ENCODE measurements around the gene PTRHD1.

- TF ChIP-seq, protein P1, sequence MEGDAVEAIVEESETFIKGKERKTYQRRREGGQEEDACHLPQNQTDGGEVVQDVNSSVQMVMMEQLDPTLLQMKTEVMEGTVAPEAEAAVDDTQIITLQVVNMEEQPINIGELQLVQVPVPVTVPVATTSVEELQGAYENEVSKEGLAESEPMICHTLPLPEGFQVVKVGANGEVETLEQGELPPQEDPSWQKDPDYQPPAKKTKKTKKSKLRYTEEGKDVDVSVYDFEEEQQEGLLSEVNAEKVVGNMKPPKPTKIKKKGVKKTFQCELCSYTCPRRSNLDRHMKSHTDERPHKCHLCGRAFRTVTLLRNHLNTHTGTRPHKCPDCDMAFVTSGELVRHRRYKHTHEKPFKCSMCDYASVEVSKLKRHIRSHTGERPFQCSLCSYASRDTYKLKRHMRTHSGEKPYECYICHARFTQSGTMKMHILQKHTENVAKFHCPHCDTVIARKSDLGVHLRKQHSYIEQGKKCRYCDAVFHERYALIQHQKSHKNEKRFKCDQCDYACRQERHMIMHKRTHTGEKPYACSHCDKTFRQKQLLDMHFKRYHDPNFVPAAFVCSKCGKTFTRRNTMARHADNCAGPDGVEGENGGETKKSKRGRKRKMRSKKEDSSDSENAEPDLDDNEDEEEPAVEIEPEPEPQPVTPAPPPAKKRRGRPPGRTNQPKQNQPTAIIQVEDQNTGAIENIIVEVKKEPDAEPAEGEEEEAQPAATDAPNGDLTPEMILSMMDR (IDR thresholded peaks at IDR 0.05): no peak
- TF ChIP-seq POLR2AphosphoS5 (IDR thresholded peaks at IDR 0.05): no peak
These were observed 39.3 kb upstream of the PTRHD1 start for GRCh38 chr2:24832521-24832920.
